ENCODE data around the gene GPX4.

The GPX4 gene

DNA sequence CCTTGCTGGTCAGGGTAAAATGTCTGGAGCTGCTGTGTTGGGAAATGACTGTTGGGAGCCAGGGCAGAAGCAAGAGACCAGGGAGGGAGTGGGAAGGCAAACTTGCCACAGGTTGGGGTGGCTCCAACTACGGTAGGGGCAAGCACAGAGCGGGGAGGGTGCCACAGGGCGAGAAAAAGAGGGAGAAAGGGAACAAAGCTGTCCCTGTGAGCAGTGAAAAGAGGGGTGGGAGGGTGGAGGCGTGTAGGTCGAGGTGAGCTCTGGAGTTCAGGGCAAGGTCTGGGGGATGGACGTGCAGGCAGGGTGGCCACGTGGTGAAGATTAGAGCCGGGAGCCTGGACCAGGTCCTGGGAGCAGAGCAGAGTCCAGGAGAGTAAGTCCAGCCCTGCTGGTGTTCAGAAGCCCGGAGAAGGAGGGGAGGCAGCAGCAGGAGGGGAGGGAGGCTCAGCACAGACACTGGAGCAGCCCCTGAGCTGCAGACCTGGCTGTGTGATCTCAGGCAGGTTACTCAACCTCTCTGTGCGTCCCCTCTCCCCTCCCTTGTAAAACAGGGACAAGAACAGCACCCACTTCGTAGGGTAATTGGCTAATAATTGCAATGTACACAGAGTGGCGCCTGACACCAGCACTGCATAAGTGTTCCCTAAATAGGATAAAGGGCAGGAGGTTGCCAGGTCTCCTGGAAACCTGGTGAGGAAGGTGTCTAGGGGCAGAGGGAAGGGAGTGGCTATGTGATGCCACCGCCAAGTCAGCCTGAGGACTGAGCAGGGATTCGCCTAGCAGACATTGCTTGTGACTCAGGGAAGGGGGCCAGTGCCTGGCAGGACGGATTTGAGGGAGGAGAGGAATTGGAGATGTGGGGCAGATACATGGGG is 5.4 kb upstream of the GPX4 start:
- Histone ChIP-seq H3K9me3 (ENCODE audit: control insufficient read depth in 1 of 2, low read length in 2 of 2) (no peaks in the 10 kb centered on the region), H3K36me3 (ENCODE audit: control insufficient read depth in 1 of 2, insufficient read depth in 2 of 2, low read length in 2 of 2) (peaks cover 0 to 5% of the 10 kb centered on the region in 2 donors), H3K27me3 (ENCODE audit: low read depth, low read length) (no peaks in the 10 kb centered on the region), H3K4me1 (ENCODE audit: control insufficient read depth in 1 of 2, insufficient read depth in 2 of 2, low read length in 2 of 2) (peaks cover 17 to 44% of the 10 kb centered on the region in 2 donors), H3K27ac (ENCODE audit: low read length) (peak overlapping the region; percentile 31), H3K4me3 (ENCODE audit: low read depth in 1 of 2, low read length in 2 of 2) (no peak overlapping the region)

DNA sequence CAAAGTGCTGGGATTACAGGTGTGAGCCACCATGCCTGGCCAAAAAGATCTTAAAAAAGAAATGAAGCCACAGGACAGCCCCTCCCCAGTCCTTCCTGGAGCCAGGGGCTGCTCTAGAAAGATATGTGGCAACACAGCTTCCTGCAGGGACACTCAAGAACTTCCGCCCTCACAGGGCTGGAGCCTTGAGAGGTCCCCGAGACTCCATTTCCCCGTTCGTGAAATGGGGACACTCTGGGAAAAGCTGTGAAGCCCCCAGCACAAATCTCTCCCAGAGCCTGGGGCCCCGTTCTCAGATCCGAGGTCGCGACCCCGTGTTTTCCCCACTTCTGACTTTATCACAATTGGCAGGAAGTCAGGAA is 2.5 kb upstream of the GPX4 start:
- Histone ChIP-seq H3K27me3 (ENCODE audit: low read depth, low read length) (no peaks in the 10 kb centered on the region), H3K4me1 (ENCODE audit: control insufficient read depth in 1 of 2, insufficient read depth in 2 of 2, low read length in 2 of 2) (peaks cover 18 to 41% of the 10 kb centered on the region in 2 donors), H3K4me3 (ENCODE audit: low read depth in 1 of 2, low read length in 2 of 2) (peak overlapping the region in 1 of 2 donors; percentile 23), H3K27ac (ENCODE audit: low read length) (peak overlapping the region; percentile 90), H3K9me3 (ENCODE audit: control insufficient read depth in 1 of 2, low read length in 2 of 2) (no peaks in the 10 kb centered on the region), H3K36me3 (ENCODE audit: control insufficient read depth in 1 of 2, insufficient read depth in 2 of 2, low read length in 2 of 2) (peaks cover 0 to 6% of the 10 kb centered on the region in 2 donors)

- peaks cover 18 to 46% of the 10 kb centered on the region in 2 donors for H3K4me1 ChIP-seq (ENCODE audit: control insufficient read depth in 1 of 2, insufficient read depth in 2 of 2, low read length in 2 of 2)
- H3K27me3 ChIP-seq (ENCODE audit: low read depth, low read length): no peaks in the 10 kb centered on the region
- no peaks in the 10 kb centered on the region for H3K9me3 ChIP-seq (ENCODE audit: control insufficient read depth in 1 of 2, low read length in 2 of 2)
- H3K36me3 ChIP-seq (ENCODE audit: control insufficient read depth in 1 of 2, insufficient read depth in 2 of 2, low read length in 2 of 2): peaks cover 0 to 18% of the 10 kb centered on the region in 2 donors
- H3K4me3 ChIP-seq (ENCODE audit: low read depth in 1 of 2, low read length in 2 of 2): no peak overlapping the region
- peak overlapping the region; percentile 90 for H3K27ac ChIP-seq (ENCODE audit: low read length)
These were observed 1.2 kb upstream of the GPX4 start for GRCh38 chr19:1102407-1103131.

DNA sequence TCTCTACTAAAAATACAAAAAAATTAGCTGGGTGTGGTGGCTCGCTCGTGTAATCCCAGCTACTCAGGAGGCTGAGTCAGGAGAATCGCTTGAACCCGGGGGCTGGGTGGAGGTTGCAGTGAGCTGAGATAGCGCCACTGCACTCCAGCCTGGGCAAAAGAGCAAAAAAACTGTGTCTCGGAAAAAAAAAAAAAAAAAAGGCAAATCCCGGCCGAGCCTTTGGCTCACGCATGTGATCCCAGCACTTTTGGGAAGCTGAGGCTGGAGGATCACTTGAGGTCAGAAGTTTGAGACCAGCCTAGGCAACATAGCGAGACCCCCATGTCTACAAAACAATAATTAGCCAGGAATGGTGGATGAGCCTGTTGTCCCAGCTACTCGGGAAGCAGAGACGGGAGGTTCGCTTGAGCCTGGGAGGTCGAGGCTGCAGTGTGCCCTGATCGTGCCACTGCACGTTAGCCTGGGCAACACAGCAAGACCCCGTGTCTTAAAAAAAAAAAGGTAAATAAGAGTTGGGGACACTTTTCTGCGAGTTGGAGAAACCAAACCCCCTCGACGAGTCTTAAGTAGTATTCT is 574 bp upstream of the GPX4 start:
- no peaks in the 10 kb centered on the region for H3K9me3 ChIP-seq (ENCODE audit: control insufficient read depth in 1 of 2, low read length in 2 of 2)
- H3K27me3 ChIP-seq (ENCODE audit: low read depth, low read length): no peaks in the 10 kb centered on the region
- peak overlapping the region; percentile 90 for H3K27ac ChIP-seq (ENCODE audit: low read length)
- peaks cover 18 to 46% of the 10 kb centered on the region in 2 donors for H3K4me1 ChIP-seq (ENCODE audit: control insufficient read depth in 1 of 2, insufficient read depth in 2 of 2, low read length in 2 of 2)
- peaks cover 0 to 23% of the 10 kb centered on the region in 2 donors for H3K36me3 ChIP-seq (ENCODE audit: control insufficient read depth in 1 of 2, insufficient read depth in 2 of 2, low read length in 2 of 2)
- H3K4me3 ChIP-seq (ENCODE audit: low read depth in 1 of 2, low read length in 2 of 2): peak overlapping the region; percentile 30 to 43

DNA sequence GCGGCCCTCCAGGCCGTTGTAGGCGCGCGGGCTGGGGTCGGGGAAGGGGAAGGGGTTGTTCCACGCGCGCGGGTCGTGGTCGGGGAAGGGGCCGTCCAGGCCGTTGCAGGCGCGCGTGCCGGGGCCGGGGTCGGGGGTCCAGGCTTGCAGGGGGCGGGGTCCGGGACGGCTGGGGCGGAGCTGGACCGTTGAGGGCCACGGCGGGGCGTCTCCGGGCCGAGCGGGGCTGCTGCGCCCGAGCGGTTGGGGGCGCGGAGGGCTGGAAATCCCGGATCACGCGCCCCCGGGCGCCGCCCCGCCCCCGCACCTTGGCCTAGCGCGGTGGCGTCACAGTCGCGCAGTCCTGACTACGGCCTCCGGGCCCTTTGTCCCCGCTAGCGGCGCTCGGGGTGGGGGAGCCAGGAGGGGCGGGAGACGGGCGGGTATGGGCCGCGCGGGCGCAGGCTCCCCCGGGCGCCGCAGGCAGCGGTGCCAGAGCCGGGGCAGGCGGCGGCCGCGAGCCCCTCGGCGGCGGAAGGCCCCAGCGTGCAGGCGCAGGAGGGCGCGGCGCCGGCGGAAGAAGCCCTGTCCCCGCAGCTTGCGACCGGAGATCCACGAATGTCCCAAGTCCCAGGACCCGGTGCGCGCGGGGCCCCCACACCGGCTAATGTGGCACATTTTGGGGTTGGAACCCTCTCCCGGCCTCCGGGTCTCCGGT is 665 bp downstream of the GPX4 start:
- H3K27ac ChIP-seq (ENCODE audit: low read length): no peak overlapping the region
- H3K4me3 ChIP-seq (ENCODE audit: low read depth in 1 of 2, low read length in 2 of 2): peak overlapping the region; percentile 62 to 79
- H3K4me1 ChIP-seq (ENCODE audit: control insufficient read depth in 1 of 2, insufficient read depth in 2 of 2, low read length in 2 of 2): peaks cover 10 to 36% of the 10 kb centered on the region in 2 donors
- no peaks in the 10 kb centered on the region for H3K9me3 ChIP-seq (ENCODE audit: control insufficient read depth in 1 of 2, low read length in 2 of 2)
- peaks cover 0 to 33% of the 10 kb centered on the region in 2 donors for H3K36me3 ChIP-seq (ENCODE audit: control insufficient read depth in 1 of 2, insufficient read depth in 2 of 2, low read length in 2 of 2)
- H3K27me3 ChIP-seq (ENCODE audit: low read depth, low read length): no peaks in the 10 kb centered on the region

DNA sequence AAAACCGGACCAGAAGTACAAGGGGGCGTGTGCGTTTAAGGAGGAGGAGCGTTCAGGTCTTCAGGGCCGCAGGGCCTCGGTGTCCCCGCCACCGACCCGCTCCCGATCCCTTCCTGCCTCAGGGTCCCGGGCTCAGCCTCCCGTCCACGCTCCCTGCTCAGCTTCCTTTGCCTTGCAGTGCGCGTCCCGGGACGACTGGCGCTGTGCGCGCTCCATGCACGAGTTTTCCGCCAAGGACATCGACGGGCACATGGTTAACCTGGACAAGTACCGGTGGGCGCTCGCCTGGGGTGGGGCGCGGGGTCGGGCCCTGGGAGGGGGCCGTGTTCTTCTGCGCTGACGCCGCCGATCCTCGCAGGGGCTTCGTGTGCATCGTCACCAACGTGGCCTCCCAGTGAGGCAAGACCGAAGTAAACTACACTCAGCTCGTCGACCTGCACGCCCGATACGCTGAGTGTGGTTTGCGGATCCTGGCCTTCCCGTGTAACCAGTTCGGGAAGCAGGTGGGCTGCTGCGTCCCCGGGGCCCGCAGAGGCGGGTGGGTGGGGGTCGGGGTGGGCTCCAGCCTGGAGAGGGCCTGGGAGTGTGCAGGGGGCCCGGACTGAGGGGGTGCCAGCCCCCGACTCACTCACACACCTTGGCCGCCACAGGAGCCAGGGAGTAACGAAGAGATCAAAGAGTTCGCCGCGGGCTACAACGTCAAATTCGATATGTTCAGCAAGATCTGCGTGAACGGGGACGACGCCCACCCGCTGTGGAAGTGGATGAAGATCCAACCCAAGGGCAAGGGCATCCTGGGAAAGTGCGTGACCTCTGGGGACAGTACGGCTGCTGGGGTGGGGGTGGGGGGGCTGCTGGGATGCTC is 1.4 kb downstream of the GPX4 start:
- H3K9me3 ChIP-seq (ENCODE audit: control insufficient read depth in 1 of 2, low read length in 2 of 2): no peaks in the 10 kb centered on the region
- H3K4me3 ChIP-seq (ENCODE audit: low read depth in 1 of 2, low read length in 2 of 2): peak overlapping the region; percentile 62 to 79
- H3K27me3 ChIP-seq (ENCODE audit: low read depth, low read length): no peaks in the 10 kb centered on the region
- peaks cover 10 to 33% of the 10 kb centered on the region in 2 donors for H3K4me1 ChIP-seq (ENCODE audit: control insufficient read depth in 1 of 2, insufficient read depth in 2 of 2, low read length in 2 of 2)
- H3K36me3 ChIP-seq (ENCODE audit: control insufficient read depth in 1 of 2, insufficient read depth in 2 of 2, low read length in 2 of 2): peaks cover 0 to 40% of the 10 kb centered on the region in 2 donors
- H3K27ac ChIP-seq (ENCODE audit: low read length): no peak overlapping the region

GRCh38 chr19:1105873-1106840 is 2.4 kb downstream of the GPX4 start:
- Histone ChIP-seq H3K4me3 (ENCODE audit: low read depth in 1 of 2, low read length in 2 of 2) (no peak overlapping the region), H3K27ac (ENCODE audit: low read length) (no peak overlapping the region), H3K27me3 (ENCODE audit: low read depth, low read length) (no peaks in the 10 kb centered on the region), H3K4me1 (ENCODE audit: control insufficient read depth in 1 of 2, insufficient read depth in 2 of 2, low read length in 2 of 2) (peaks cover 10 to 33% of the 10 kb centered on the region in 2 donors), H3K9me3 (ENCODE audit: control insufficient read depth in 1 of 2, low read length in 2 of 2) (no peaks in the 10 kb centered on the region), H3K36me3 (ENCODE audit: control insufficient read depth in 1 of 2, insufficient read depth in 2 of 2, low read length in 2 of 2) (peaks cover 6 to 49% of the 10 kb centered on the region in 2 donors)

DNA sequence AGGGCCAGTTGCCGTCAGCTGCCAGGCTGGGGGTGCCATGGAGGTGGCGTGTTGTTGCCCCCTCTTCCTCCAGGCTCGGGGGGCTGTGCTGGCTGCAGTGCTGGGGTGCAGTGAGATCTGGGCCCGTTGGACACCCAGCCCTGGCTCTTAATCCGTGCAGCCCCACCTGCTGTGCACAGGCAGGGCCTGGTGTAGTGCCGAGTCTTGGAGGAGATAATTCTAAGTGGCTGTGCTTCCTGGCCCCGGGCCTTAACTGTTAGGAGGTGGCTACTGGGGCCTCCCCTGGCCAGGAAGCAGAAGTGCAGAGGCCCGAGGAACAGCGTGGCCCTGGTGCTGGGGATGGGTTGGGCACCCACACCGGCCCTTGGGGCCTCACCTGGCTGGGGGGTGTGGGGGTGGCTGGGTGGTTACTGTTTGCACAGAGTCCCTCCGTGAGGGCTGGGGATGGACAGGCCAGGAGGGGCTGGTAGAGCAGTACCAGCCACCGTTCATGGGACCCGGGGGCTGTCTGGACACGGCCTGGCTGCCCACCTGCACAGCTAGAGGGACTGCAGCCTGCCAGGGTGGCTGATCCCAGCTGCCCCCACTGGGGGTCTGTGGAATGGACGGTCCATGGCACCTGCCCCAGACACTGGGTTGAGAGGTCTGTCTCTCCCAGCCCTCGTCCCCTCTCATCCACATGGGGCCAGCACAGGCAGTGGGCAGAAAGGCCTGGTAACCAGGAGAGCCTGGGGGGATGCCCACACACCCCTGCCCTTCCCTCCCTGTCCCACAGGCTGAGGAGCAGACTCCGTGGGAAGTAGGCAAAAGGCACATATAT is 3.3 kb downstream of the GPX4 start:
- Histone ChIP-seq H3K36me3 (ENCODE audit: control insufficient read depth in 1 of 2, insufficient read depth in 2 of 2, low read length in 2 of 2) (peaks cover 9 to 55% of the 10 kb centered on the region in 2 donors), H3K4me1 (ENCODE audit: control insufficient read depth in 1 of 2, insufficient read depth in 2 of 2, low read length in 2 of 2) (peaks cover 10 to 35% of the 10 kb centered on the region in 2 donors), H3K9me3 (ENCODE audit: control insufficient read depth in 1 of 2, low read length in 2 of 2) (no peaks in the 10 kb centered on the region), H3K27me3 (ENCODE audit: low read depth, low read length) (no peaks in the 10 kb centered on the region), H3K4me3 (ENCODE audit: low read depth in 1 of 2, low read length in 2 of 2) (no peak overlapping the region), H3K27ac (ENCODE audit: low read length) (no peak overlapping the region)

DNA sequence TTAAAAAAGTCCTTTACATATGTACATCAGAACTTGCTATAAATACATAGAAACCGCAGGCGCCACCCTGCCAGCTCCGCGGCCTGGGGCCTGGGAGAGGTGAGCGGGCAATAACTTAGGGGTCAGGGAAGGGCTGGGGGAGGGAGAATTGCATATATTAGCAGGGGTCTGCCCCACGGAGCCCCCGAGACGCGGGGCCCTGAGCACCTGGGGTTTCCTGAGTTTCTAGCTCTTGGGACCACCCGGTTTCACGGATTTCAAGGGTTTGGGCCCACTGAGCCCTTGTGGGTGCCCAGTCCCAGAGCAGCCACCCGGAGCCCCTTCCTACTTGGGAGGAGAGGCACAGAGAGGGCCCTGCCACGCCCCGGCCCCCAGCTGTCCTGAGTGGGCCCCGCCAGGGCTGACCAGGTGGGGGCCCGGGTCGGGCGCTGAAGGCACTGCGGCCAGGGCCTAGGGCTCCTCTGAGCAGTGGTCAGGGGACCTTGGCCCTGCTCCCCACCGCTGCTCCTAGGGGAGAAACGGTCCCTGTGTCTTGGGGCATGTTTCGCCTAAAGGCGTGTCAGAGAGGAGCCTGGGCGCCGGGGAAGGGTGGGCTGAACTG is 4.0 kb downstream of the GPX4 start:
- Histone ChIP-seq H3K36me3 (ENCODE audit: control insufficient read depth in 1 of 2, insufficient read depth in 2 of 2, low read length in 2 of 2) (peaks cover 9 to 60% of the 10 kb centered on the region in 2 donors), H3K4me1 (ENCODE audit: control insufficient read depth in 1 of 2, insufficient read depth in 2 of 2, low read length in 2 of 2) (peaks cover 6 to 37% of the 10 kb centered on the region in 2 donors), H3K27ac (ENCODE audit: low read length) (no peak overlapping the region), H3K9me3 (ENCODE audit: control insufficient read depth in 1 of 2, low read length in 2 of 2) (no peaks in the 10 kb centered on the region), H3K27me3 (ENCODE audit: low read depth, low read length) (no peaks in the 10 kb centered on the region), H3K4me3 (ENCODE audit: low read depth in 1 of 2, low read length in 2 of 2) (no peak overlapping the region)

Measured in muscle layer of duodenum (tissue), 2 donors.